Measurements from ENCODE around the gene SAC3D1. TPM values are rescaled to one million over a fixed set of nuclear protein-coding genes. Genes with fewer than 3 reads are reported as not detected.
A peak's percentile ranks its signal among the peaks of the same experiment; 100 is the strongest.

The SAC3D1 gene
- total RNA-seq, 1 donor from 2014 or later = 32.3 TPM

- H3K36me3 Mint-ChIP-seq (ENCODE audit: low read depth) = peaks cover 3% of the 10 kb centered on the region
- peak overlapping the region; percentile 98 for H3K4me3 Mint-ChIP-seq
- peak overlapping the region; percentile 97 for H3K27ac Mint-ChIP-seq (ENCODE audit: unreplicated experiment)
- no peaks in the 10 kb centered on the region for H3K27me3 Mint-ChIP-seq (ENCODE audit: low read depth)
- H3K4me1 Mint-ChIP-seq = peaks cover 12% of the 10 kb centered on the region
- TF ChIP-seq CTCF (conservative IDR thresholded peaks at IDR 0.05) = no peak
- DNase-seq (ENCODE audit: low read depth, low spot score) = no peak
- no peaks in the 10 kb centered on the region for H3K9me3 Mint-ChIP-seq
These were observed 527 bp upstream of the SAC3D1 start for GRCh38 chr11:65040520-65040846.

DNA sequence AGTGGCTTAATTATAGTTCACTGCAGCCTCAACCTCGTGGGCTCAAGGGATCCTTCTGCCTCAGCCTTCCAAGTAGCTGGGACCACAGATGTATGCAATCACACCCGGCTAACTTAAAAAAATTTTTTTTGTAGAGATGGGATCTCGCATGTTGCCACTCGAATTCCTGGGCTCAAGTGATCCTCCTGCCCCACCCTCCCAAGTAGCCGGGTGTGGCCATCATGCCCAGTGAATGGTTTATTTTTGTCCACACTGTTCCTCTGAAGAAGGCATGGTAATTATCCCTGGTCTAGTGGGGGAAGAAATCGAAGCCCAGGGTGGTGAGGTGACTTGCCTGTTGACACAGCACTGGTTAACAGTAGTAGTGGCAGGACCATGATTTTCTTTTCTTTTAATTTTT, 1.9 kb downstream of the SAC3D1 start:
- Mint-ChIP-seq H3K4me1 (peaks cover 12% of the 10 kb centered on the region), H3K27me3 (ENCODE audit: low read depth) (no peaks in the 10 kb centered on the region), H3K9me3 (no peaks in the 10 kb centered on the region), H3K27ac (ENCODE audit: unreplicated experiment) (no peak overlapping the region), H3K36me3 (ENCODE audit: low read depth) (peaks cover 3% of the 10 kb centered on the region), H3K4me3 (peak overlapping the region; percentile 94)
- no peak for TF ChIP-seq CTCF (conservative IDR thresholded peaks at IDR 0.05)
- DNase-seq (ENCODE audit: low read depth, low spot score) = no peak

DNA sequence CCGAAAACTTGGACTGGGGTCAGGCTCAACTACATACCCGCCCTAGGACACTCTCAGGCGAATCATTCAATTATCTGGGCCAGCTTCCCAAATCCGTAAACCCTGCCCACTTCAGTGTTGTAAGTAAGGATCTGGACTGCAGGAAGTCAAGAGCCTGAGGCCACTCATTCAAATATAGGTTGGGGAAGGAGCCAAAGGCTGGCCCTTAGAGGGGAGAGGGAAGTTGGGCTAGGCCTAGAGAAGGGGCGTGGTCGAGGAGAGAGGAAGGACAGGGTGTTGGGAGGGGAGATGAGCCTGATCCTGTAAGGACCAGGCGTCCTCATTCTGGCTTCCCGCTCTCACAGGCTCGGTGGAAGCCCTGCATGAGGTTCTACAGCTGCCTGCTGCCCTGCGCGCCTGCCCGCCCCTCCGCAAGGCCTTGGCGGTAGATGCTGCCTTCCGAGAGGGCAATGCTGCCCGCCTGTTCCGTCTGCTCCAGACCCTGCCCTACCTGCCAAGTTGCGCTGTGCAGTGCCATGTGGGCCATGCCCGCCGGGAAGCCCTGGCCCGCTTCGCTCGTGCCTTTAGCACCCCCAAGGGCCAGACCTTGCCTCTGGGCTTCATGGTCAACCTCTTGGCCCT, 3.0 kb downstream of the SAC3D1 start:
- no peak for TF ChIP-seq CTCF (conservative IDR thresholded peaks at IDR 0.05)
- no peak for DNase-seq (ENCODE audit: low read depth, low spot score)
- Mint-ChIP-seq H3K36me3 (ENCODE audit: low read depth) (peaks cover 3% of the 10 kb centered on the region), H3K27ac (ENCODE audit: unreplicated experiment) (no peak overlapping the region), H3K27me3 (ENCODE audit: low read depth) (no peaks in the 10 kb centered on the region), H3K4me1 (peaks cover 12% of the 10 kb centered on the region), H3K9me3 (no peaks in the 10 kb centered on the region), H3K4me3 (peak overlapping the region; percentile 65)

DNA sequence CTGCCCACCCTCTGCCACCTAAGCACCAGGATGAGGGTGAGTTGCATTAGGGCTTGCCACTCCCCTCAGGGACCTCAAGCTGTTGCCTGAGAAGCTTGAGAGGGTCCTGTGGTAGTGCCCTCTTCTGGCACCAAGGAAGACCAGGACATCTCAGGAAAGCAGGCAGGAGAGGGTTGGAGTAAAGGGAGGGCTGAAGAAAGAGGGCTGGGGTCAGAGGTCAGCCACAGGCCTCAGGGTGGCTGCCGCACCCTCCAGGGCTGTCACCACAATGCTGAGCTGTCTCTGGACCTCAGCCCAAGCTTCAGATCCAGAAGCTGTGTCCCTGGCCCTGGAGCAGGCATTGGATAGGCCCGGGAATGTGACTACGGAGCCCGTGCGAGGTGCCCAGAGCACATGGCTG, 4.1 kb downstream of the SAC3D1 start:
- H3K36me3 Mint-ChIP-seq (ENCODE audit: low read depth) = peaks cover 3% of the 10 kb centered on the region
- no peaks in the 10 kb centered on the region for H3K9me3 Mint-ChIP-seq
- DNase-seq (ENCODE audit: low read depth, low spot score) = no peak
- peaks cover 12% of the 10 kb centered on the region for H3K4me1 Mint-ChIP-seq
- no peaks in the 10 kb centered on the region for H3K27me3 Mint-ChIP-seq (ENCODE audit: low read depth)
- no peak overlapping the region for H3K4me3 Mint-ChIP-seq
- no peak overlapping the region for H3K27ac Mint-ChIP-seq (ENCODE audit: unreplicated experiment)
- TF ChIP-seq CTCF (conservative IDR thresholded peaks at IDR 0.05) = no peak

GRCh38 chr11:65045728-65046127, 4.7 kb downstream of the SAC3D1 start:
- Mint-ChIP-seq H3K36me3 (ENCODE audit: low read depth) (peaks cover 3% of the 10 kb centered on the region), H3K4me1 (peaks cover 8% of the 10 kb centered on the region), H3K27me3 (ENCODE audit: low read depth) (no peaks in the 10 kb centered on the region), H3K9me3 (no peaks in the 10 kb centered on the region), H3K27ac (ENCODE audit: unreplicated experiment) (no peak overlapping the region), H3K4me3 (no peak overlapping the region)
- no peak for DNase-seq (ENCODE audit: low read depth, low spot score)
- TF ChIP-seq CTCF (conservative IDR thresholded peaks at IDR 0.05) = no peak
